GM21526 (cell line): ENCODE measurements around the gene IL1RAPL1.

Experiments used
- ATAC-seq: cut with Tn5 transposase; IDR thresholded peaks from one replicate; pipeline ENCODE4 v1.9.1; 2021; ENCODE audit warnings: moderate library complexity; ENCODE audit not compliant: unreplicated experiment, low FRiP score

IL1RAPL1 gene

DNA sequence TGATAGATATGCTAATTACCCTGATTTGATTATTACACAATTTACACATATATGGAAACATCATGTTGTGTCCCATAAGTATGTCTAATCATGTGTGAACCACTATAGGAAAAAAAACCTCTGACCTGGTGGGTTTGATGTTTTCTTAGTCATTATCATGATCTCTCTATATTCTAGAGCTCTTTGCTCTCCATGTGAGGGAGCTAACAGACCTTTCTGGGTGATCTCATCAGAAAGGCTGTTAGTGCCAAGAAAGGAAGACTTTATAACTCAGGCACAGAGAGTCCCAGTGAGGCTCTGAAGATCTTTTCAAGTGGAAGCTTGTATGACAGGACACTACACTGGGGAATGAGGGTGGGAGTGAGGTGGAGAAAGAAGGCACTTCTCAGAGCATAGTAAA, 1100.4 kb downstream of the IL1RAPL1 start:
- no peak for ATAC-seq

- no peak for ATAC-seq
Observed at GRCh38 chrX:29690061-29690460, 1102.8 kb downstream of the IL1RAPL1 start.

- no peak for ATAC-seq
Observed at GRCh38 chrX:29691044-29691443, 1103.8 kb downstream of the IL1RAPL1 start.

DNA sequence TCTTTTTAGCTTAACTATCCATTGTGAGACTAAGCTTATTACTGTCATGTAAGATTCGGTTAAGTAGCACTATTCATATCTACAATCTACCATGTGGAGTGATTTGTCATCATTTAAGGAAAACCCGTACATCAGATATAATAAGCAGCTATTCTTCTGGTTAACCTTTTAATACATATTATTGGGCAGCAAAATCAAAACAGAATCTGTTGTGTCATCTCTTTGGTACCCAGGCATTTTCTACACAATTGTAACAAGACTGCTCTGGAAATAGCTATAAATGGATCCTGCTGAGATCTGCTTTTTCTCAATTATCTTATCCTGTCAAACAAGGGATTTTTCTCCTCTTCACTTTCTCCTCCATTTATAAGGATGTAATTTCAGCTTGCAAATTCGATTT, 1106.7 kb downstream of the IL1RAPL1 start:
- ATAC-seq = no peak

DNA sequence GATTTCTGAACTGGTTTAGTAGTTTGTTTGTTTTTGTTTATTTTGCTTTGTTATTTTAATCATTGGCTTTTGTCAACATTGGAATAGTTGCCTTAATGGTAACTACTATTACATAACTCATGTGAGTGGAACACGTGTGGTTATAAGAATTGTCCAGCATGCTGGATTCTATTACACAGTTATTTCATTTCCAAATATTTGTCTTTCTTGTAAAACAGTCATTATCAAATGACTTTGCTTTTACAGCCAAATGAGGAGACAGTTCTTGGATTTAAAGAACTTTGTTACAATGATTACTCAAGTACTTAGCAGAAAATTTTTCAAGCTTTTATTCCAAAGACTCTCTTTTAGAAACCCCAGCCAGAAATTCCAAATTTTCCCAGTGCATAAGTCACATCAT, 1112.0 kb downstream of the IL1RAPL1 start:
- ATAC-seq = no peak

DNA sequence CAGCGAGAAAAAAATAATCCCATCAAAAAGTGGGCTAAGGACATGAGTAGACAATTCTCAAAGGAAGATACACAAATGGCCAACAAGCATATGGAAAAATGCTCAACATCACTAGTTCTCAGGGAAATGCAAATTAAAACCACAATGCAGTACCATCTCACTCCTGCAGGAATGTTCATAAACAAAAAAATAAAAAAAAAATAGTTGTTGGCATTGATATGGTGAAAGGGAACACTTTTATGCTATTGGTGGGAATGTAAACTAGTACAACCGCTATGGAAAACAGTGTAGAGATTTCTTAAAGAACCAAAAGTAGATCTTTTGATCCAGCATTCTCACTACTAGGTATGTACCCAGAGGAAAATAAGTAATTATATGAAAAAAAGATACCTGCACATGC, 1119.8 kb downstream of the IL1RAPL1 start:
- ATAC-seq = no peak

- ATAC-seq = no peak
Observed at GRCh38 chrX:29721152-29721551, 1133.9 kb downstream of the IL1RAPL1 start.

DNA sequence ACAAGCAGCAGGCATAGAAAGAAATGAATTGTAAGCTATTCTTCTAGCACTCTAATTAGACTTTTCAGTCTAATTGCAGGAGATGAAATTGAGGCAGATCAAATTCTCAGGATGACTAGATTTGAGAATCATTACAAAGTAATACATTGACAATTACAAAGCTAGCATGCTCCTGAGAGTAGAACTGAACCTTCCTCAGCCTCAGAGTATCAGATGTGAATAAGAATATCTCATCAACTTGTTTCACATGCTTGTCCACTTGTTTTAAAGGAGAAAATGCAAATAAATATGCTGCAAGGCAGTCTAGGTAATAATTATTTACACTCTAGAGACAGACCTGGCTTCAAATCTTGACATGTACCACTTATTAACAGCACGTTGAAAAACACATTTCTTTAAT, 1137.1 kb downstream of the IL1RAPL1 start:
- no peak for ATAC-seq

GRCh38 chrX:29726811-29727210, 1139.6 kb downstream of the IL1RAPL1 start:
- no peak for ATAC-seq

DNA sequence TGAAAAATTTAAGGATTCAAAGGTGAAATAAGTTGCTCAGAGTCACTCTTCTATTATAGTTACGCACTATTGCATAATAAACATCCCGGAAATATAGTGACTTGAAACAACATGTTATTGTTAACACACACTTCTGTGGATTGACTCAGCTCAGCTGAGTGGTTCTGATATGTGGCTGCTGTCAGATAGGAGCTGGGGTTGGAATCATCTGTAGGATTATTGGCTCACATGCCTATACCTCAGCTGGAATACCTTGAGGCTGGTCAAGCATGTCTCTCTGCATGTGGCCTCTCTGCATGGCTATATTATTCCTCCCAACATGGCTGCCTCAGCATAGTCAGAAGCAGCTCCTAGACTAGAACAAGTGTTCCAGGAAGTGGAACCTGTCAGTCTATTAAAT, 1141.4 kb downstream of the IL1RAPL1 start:
- no peak for ATAC-seq

DNA sequence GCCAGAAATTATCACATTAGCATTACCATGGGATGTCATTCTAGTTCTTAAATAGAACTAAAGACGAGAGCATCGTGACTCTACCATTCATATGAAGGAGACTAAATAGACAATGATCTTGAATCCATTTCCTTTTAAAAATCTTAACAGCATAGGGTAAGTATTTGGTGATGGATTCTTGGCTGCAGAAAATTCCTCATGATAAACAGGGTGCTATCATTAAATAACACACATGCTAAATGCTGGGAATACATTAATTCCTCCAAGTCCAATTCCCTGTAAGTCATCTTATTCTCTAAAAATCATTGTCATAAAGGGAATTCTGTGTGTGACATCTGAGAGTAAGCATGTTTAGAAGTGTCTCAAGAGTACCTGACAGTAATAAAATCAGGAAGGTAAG, 1157.7 kb downstream of the IL1RAPL1 start:
- no peak for ATAC-seq

- ATAC-seq = no peak
Observed at GRCh38 chrX:29746326-29746725, 1159.1 kb downstream of the IL1RAPL1 start.

DNA sequence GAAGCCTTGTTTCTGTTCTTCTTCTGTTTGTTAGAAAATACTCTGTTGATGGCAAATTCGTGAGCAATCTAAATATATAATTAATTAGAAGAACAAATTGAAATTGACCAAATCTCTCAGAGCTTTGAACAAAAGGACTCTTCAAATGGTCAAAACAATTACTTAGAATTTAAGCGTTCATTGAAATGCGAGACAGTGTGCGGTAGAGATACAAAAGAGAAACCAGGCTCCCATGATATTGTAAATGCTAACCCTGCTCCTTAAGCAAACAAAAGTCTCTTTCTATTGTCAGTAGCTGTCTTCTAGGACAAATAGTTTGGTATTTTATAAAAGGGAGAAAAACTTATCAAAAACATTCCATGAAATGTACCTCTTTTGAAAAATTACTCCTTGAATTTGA, 1174.8 kb downstream of the IL1RAPL1 start:
- ATAC-seq = no peak

DNA sequence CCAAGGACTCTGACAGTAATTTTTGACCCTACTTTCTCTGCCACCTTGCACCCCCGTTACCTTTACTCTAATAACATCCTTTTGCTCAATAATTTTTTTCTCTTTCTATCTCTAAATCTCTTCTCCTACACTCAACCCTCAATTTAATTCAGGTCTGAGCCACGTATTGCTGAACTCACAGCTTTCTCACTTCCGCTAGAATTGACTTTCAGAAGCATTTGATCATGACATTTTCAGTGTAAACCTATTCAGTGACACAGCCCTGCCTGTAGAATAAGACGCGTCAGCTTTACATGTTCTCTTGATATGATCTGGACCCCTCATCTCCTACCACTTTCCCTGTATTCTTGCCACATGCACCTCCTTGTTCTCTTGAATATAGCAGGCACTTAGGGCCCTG, 1188.6 kb downstream of the IL1RAPL1 start:
- no peak for ATAC-seq

GRCh38 chrX:29787656-29788055, 1200.4 kb downstream of the IL1RAPL1 start:
- no peak for ATAC-seq

DNA sequence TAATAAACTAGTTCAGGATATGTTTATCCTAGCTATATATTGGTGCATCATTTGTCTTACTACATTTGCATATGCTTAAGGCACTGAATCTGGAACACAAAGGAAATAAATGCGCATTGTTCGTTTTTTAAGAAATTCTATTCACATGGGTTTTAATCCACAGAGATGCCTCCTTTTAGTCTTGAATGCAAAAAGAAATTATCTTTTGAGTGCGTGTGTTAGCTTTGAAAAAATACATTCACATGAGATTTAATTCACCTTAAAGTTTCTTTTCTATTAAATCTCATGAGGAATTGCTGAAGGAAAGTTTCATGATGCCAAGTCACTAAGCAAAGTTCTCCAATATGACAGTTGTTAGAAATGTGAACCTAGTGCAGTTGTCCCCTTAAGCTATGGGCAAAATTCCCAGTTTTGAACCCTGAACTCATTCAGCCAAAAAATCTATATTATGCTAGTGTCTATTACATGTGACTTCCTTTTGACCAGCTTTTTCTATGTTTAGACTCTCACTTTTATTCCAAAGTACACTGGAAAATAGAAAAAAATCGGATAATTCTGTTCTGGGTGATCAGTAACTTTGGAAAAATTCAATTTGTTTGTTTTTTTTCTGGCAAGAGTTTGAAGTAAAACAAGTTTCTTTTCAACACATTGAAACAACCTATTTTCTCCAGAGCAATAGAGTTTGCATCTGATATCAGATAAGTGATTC, 1201.9 kb downstream of the IL1RAPL1 start:
- ATAC-seq = no peak

- no peak for ATAC-seq
Observed at GRCh38 chrX:29792335-29792734, 1205.1 kb downstream of the IL1RAPL1 start.

- no peak for ATAC-seq
Observed at GRCh38 chrX:29797156-29797555, 1209.9 kb downstream of the IL1RAPL1 start.

DNA sequence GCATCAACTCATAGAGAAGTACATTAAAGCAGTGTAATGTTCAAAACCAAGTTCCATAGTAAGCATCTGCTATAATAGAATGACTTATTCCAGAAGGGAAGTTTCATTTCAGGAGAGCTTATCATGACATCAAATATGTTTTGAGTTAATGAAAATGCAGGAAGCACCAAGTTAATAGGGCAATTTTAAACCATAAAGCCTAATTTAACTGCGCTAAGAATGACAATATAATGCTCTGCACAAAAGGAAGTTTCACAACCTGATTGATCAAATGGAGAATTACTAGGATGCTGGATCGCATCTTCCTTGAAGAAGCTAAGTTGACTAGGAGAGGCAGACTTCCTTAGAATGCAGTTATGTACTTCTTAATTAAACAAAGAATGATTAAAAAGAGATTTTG, 1211.2 kb downstream of the IL1RAPL1 start:
- ATAC-seq = no peak

GRCh38 chrX:29813174-29813573, 1225.9 kb downstream of the IL1RAPL1 start:
- no peak for ATAC-seq

DNA sequence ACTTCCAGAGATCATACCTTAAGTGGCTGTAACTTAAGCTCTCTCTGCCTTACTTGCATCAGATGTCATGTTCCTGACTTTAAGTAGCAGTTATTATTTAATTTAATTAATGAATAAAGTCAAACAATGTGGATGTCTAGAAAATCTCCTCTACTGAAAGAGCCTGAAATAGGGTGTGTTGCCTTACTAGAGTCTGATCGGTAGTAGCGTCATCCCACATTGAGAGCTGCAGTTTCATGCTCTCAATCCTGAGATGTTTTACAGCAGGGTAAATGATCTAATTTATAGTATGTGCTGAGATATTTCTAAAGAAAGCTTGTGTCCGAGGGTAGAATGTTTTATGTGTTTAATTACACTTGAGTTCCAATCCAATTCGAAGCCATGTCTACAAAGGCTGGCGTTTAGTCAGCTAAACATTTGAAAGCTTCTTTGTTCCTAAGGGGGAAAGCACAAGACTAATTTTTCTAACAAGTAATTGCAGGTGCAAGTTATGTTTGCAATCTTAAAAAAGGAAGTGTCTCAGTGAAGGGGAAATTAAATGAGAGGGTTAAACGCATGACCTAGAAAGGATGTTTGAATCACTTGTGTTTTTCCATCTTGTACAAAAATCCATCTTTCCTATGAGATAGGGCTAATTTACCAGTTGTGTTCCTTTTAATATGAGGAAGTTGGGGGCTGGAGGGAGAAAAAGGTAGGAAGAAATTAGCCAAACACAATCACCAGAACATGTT, 1237.1 kb downstream of the IL1RAPL1 start:
- no peak for ATAC-seq

- ATAC-seq = no peak
Observed at GRCh38 chrX:29826742-29827141, 1239.5 kb downstream of the IL1RAPL1 start.
